DOHH2 (cell line): Measurements from ENCODE around the gene C16orf95.

Source experiments
- H3F3A ChIP-seq: fragments of 200-600 bp; sonication (generic), shearing (Covaris generic); 2 replicates; pipeline ENCODE4 v1.6.0; 2016; ENCODE audit warnings: antibody characterized with exemption, mild to moderate bottlenecking; ENCODE audit not compliant: control insufficient read depth, insufficient read depth
- H3K27ac ChIP-seq: fragments of 200-600 bp; sonication (generic); 2 replicates; pipeline ENCODE4 v1.5.1; 2014; ENCODE audit warnings: low read depth, mild to moderate bottlenecking, low read length, moderate library complexity
- H3K27me3 ChIP-seq: fragments of 200-600 bp; sonication (generic); 2 replicates; pipeline ENCODE4 v1.6.1; 2014; ENCODE audit warnings: mild to moderate bottlenecking, low read length, mixed read lengths; ENCODE audit not compliant: control insufficient read depth
- H3K36me3 ChIP-seq: fragments of 200-600 bp; sonication (generic); 2 replicates; pipeline ENCODE4 v1.6.1; 2014; ENCODE audit warnings: mild to moderate bottlenecking, low read length, moderate library complexity, mixed read lengths; ENCODE audit not compliant: control insufficient read depth
- H3K4me1 ChIP-seq: fragments of 200-600 bp; sonication (generic); 2 replicates; pipeline ENCODE4 v1.6.1; 2014; ENCODE audit warnings: mild to moderate bottlenecking, low read length, mixed read lengths; ENCODE audit not compliant: control insufficient read depth
- H3K4me2 ChIP-seq: fragments of 200-600 bp; sonication (generic); 2 replicates; pipeline ENCODE4 v1.6.0; 2014; ENCODE audit warnings: mild to moderate bottlenecking, low read length, moderate library complexity
- H3K4me3 ChIP-seq: fragments of 200-600 bp; sonication (generic); 2 replicates; pipeline ENCODE4 v1.5.1; 2014; ENCODE audit warnings: mild to moderate bottlenecking, low read length, mixed read lengths
- H3K79me2 ChIP-seq: fragments of 200-600 bp; sonication (generic); 2 replicates; pipeline ENCODE4 v1.6.1; 2014; ENCODE audit warnings: mild to moderate bottlenecking, low read length, mixed read lengths; ENCODE audit not compliant: control insufficient read depth
- H3K9me2 ChIP-seq: fragments of 200-600 bp; sonication (generic); replicated peaks from 2 replicates; pipeline ENCODE4 v1.6.1; 2014; ENCODE audit warnings: mild to moderate bottlenecking, low read length, mixed read lengths; ENCODE audit not compliant: control insufficient read depth
- H3K9me3 ChIP-seq: fragments of 200-600 bp; sonication (generic); 2 replicates; pipeline ENCODE4 v1.6.1; 2014; ENCODE audit warnings: antibody characterized with exemption, low read length, mixed read lengths; ENCODE audit not compliant: control insufficient read depth, insufficient read depth
- H4K20me1 ChIP-seq: fragments of 200-600 bp; sonication (generic); 2 replicates; pipeline ENCODE4 v1.6.0; 2014; ENCODE audit warnings: low read depth, mild to moderate bottlenecking, antibody characterized with exemption, low read length, moderate library complexity; ENCODE audit not compliant: control insufficient read depth, insufficient read depth
- CTCF ChIP-seq: fragments of 200-600 bp; sonication (generic); IDR thresholded peaks from one replicate; pipeline ENCODE4 v1.5.1; 2014; ENCODE audit warnings: antibody characterized with exemption, mild to moderate bottlenecking, low read depth, low read length; ENCODE audit not compliant: poor library complexity, severe bottlenecking
- EZH2phosphoT487 ChIP-seq: fragments of 200-600 bp; sonication (generic); IDR thresholded peaks from 2 replicates; pipeline ENCODE4 v1.6.1; 2017; ENCODE audit warnings: borderline replicate concordance, mild to moderate bottlenecking, antibody characterized with exemption, low read length, moderate library complexity, mixed read lengths

The C16orf95 gene

DNA sequence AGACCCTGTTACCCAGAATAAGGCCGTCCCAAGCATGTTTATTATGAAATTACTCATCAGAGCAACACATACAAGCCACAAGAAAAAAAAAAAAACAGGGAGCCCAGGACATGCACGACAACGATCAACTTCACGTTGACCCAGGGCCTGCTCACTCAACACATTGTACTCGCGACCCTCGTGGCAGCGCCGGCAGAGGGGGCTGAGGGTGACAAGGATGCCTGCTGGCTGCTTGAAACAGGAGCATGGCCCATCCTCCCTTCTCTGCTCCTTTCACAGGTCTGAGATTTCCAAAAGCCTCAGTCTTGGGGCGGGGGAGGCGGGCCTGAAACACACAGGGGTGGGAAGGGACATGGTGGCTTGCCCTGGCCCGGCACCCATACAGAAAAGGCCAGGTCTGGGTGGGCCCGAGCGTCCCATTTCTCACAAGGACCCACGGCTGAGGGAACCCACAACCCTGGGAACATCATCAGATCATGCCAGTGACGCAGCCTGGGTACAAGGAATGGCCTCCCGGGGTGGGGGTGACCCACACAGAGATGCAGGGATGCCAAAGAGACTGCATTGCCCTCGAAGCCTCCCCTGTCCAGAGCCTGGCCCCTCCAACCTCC, 21.1 kb upstream of the C16orf95 start:
- H3K9me2 ChIP-seq: no peaks in the 10 kb centered on the region
- no peaks in the 10 kb centered on the region for H4K20me1 ChIP-seq
- H3F3A ChIP-seq: no peaks in the 10 kb centered on the region
- H3K4me3 ChIP-seq: no peak overlapping the region
- no peaks in the 10 kb centered on the region for H3K27me3 ChIP-seq
- H3K4me2 ChIP-seq: no peak overlapping the region
- TF ChIP-seq CTCF: no peak
- no peak for TF ChIP-seq EZH2phosphoT487
- H3K79me2 ChIP-seq: 0 out of 2 replicates have a peak, but pooled peaks cover 3% of the 10 kb centered on the region
- H3K36me3 ChIP-seq: peaks cover 48% of the 10 kb centered on the region
- no peaks in the 10 kb centered on the region for H3K9me3 ChIP-seq
- no peaks in the 10 kb centered on the region for H3K4me1 ChIP-seq
- H3K27ac ChIP-seq: no peak overlapping the region

- no peaks in the 10 kb centered on the region for H4K20me1 ChIP-seq
- no peaks in the 10 kb centered on the region for H3F3A ChIP-seq
- H3K4me3 ChIP-seq: no peak overlapping the region
- H3K9me2 ChIP-seq: no peaks in the 10 kb centered on the region
- TF ChIP-seq EZH2phosphoT487: no peak
- no peak for TF ChIP-seq CTCF
- H3K27me3 ChIP-seq: no peaks in the 10 kb centered on the region
- 0 out of 2 replicates have a peak, but pooled peaks cover 3% of the 10 kb centered on the region for H3K79me2 ChIP-seq
- H3K9me3 ChIP-seq: no peaks in the 10 kb centered on the region
- H3K36me3 ChIP-seq: peaks cover 47% of the 10 kb centered on the region
- no peak overlapping the region for H3K4me2 ChIP-seq
- no peak overlapping the region for H3K27ac ChIP-seq
- H3K4me1 ChIP-seq: no peaks in the 10 kb centered on the region
Measured at GRCh38 chr16:87337262-87337771, 20.1 kb upstream of the C16orf95 start.

- Histone ChIP-seq H3K4me1 (no peaks in the 10 kb centered on the region), H3K4me3 (no peak overlapping the region), H3K4me2 (no peak overlapping the region), H3K27me3 (no peaks in the 10 kb centered on the region), H3K27ac (no peak overlapping the region), H4K20me1 (no peaks in the 10 kb centered on the region), H3K9me2 (no peaks in the 10 kb centered on the region), H3F3A (no peaks in the 10 kb centered on the region), H3K9me3 (no peaks in the 10 kb centered on the region), H3K79me2 (0 out of 2 replicates have a peak, but pooled peaks cover 3% of the 10 kb centered on the region), H3K36me3 (peaks cover 46% of the 10 kb centered on the region)
- TF ChIP-seq CTCF (no peak), EZH2phosphoT487 (no peak)
Measured at GRCh38 chr16:87336434-87337240, 19.4 kb upstream of the C16orf95 start.
